HUES6 (cell line): ENCODE results near the gene PXN.
A peak's percentile ranks its signal among the peaks of the same experiment; 100 is the strongest.
"Not testable (repeated sequence)": the region's sequence is repeated elsewhere in the genome, so short reads cannot be mapped to it uniquely, and the experiment has no call there.

Experiments used
- H3K27ac ChIP-seq: 2 replicates; pipeline ENCODE4 v1.7.0; 2013; ENCODE audit warnings: low read depth, mild to moderate bottlenecking, low read length, inconsistent platforms
- H3K27me3 ChIP-seq: 2 replicates; pipeline ENCODE4 v1.6.1; 2013; ENCODE audit warnings: low read length; ENCODE audit not compliant: control insufficient read depth, insufficient read depth
- H3K36me3 ChIP-seq: 2 replicates; pipeline ENCODE4 v1.6.1; 2013; ENCODE audit warnings: low read length; ENCODE audit not compliant: control insufficient read depth, insufficient read depth
- H3K4me1 ChIP-seq: 2 replicates; pipeline ENCODE4 v1.6.1; 2013; ENCODE audit warnings: low read length; ENCODE audit not compliant: control insufficient read depth, insufficient read depth
- H3K4me3 ChIP-seq: 2 replicates; pipeline ENCODE4 v1.5.1; 2013; ENCODE audit warnings: low read depth, low read length
- H3K9ac ChIP-seq: one replicate; pipeline ENCODE4 v1.6.1; 2013; ENCODE audit warnings: mild to moderate bottlenecking, low read length
- H3K9me3 ChIP-seq: 2 replicates; pipeline ENCODE4 v1.6.1; 2013; ENCODE audit warnings: low read depth, low read length; ENCODE audit not compliant: control insufficient read depth, insufficient read depth

The PXN gene

DNA sequence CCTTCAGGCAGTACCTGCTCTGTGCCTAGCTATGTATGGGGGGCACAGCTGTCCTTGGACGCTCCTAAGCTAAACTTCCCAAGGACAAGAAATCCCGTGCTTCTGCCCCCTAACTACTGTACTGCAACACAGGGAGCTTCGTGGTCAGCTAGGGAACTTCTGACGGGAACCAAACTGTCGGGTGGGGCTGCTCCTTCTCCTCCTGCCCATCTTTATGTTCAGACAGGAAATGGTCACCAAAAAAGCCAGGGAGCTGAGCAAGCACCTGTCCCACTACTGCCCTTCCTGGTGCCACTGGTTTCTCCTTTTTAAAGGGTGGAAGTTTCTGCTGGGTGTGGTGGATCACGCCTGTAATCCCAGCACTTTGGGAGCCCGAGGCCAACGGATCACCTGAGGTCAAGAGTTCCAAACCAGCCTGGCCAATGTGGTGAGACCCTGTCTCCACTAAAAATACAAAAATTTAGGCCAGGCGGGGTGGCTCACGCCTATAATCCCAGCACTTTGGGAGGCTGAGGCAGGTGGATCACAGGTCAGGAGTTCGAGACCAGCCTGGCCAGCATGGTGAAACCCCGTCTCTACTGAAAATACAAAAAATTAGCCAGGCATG lies 26.6 kb downstream of the PXN start:
- peaks cover 76% of the 10 kb centered on the region for H3K4me1 ChIP-seq

GRCh38 chr12:120238217-120238616 lies 27.3 kb downstream of the PXN start:
- H3K36me3 ChIP-seq = no peaks in the 10 kb centered on the region; the same call in 1 of the 2 replicates
- H3K9ac ChIP-seq = no peak overlapping the region
- H3K9me3 ChIP-seq = no peaks in the 10 kb centered on the region
- no peak overlapping the region for H3K4me3 ChIP-seq
- peaks cover 80% of the 10 kb centered on the region for H3K4me1 ChIP-seq
- no peaks in the 10 kb centered on the region for H3K27me3 ChIP-seq
- H3K27ac ChIP-seq = no peak overlapping the region

More for the DNA sequence above, 26.6 kb downstream of the PXN start:
- Histone ChIP-seq H3K9ac (no peak overlapping the region), H3K27me3 (no peaks in the 10 kb centered on the region), H3K36me3 (no peaks in the 10 kb centered on the region; the same call in 1 of the 2 replicates), H3K27ac (no peak overlapping the region), H3K4me3 (no peak overlapping the region), H3K9me3 (no peaks in the 10 kb centered on the region)

GRCh38 chr12:120237360-120238171 lies 28.0 kb downstream of the PXN start:
- no peak overlapping the region for H3K27ac ChIP-seq
- H3K4me3 ChIP-seq = no peak overlapping the region
- no peaks in the 10 kb centered on the region for H3K9me3 ChIP-seq
- H3K36me3 ChIP-seq = no peaks in the 10 kb centered on the region
- peaks cover 80% of the 10 kb centered on the region for H3K4me1 ChIP-seq
- H3K9ac ChIP-seq = no peak overlapping the region
- H3K27me3 ChIP-seq = no peaks in the 10 kb centered on the region

DNA sequence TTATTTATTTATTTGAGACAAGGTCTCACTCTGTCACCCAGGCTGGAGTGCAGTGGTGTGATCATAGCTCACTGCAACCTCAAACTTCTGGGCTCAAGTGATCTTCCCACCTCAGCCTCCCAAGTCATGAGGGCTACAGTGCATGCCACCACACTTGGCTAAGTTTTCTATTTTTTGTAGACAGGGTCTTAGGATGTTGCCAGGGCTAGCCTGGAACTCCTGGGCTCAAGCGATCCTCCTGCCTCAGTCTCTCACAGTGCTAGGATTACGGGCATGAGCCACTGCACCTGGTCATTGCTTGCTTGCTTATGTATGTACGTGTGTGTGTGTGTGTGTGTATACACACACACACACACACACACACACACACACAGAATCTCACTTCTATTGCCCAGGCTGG lies 28.7 kb downstream of the PXN start:
- peaks cover 80% of the 10 kb centered on the region for H3K4me1 ChIP-seq
- H3K27ac ChIP-seq, H3K4me3 ChIP-seq, H3K9ac ChIP-seq, H3K9me3 ChIP-seq, H3K27me3 ChIP-seq, H3K36me3 ChIP-seq: not testable (repeated sequence)

- Histone ChIP-seq H3K27ac (no peak overlapping the region), H3K36me3 (no peaks in the 10 kb centered on the region), H3K27me3 (no peaks in the 10 kb centered on the region), H3K9me3 (no peaks in the 10 kb centered on the region), H3K4me1 (peaks cover 80% of the 10 kb centered on the region), H3K9ac (peak overlapping the region; percentile 22), H3K4me3 (no peak overlapping the region)
These were observed 29.9 kb downstream of the PXN start for GRCh38 chr12:120235369-120236323.

- Histone ChIP-seq H3K27me3 (no peaks in the 10 kb centered on the region), H3K4me1 (peaks cover 77% of the 10 kb centered on the region), H3K4me3 (no peak overlapping the region), H3K27ac (peak overlapping the region; percentile 98; the same call in 1 of the 2 replicates), H3K9ac (peak overlapping the region; percentile 22), H3K9me3 (no peaks in the 10 kb centered on the region), H3K36me3 (no peaks in the 10 kb centered on the region)
These were observed 30.7 kb downstream of the PXN start for GRCh38 chr12:120234643-120235368.

DNA sequence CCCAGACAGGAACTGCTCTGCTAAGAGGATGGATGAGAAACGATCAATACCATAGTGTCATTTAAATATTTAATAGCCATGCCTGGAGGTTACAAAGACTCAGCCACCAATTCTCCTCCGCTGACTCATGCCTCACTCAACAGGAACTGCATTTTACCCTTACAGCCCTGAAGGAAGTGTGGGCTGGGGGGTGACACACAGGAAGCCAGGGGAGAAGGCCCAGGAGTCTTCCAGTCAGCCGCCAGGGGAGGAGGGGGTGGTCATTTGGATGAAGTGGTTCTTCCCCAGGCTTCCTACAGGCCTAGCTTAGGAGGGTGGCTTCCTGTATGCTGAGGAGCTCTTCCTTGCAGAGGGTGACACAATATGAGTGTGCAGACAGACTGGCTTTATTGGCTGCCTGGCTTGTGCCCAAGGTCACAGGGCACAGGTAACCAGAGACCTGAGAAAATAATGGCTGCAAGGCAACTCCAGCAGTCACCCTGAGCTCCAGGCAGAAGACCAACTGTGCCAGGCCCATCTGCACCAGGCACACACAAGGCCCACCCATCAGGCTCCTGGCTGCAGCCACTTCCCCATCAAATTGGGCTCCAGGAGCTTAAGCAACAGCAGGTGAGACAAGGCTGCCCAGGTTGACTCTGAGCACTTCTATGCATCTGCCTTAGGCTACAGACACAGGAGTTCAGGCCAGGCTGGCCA lies 34.1 kb downstream of the PXN start:
- peak overlapping the region; percentile 45 for H3K4me3 ChIP-seq
- H3K4me1 ChIP-seq = peaks cover 88% of the 10 kb centered on the region
- H3K27me3 ChIP-seq = no peaks in the 10 kb centered on the region
- H3K36me3 ChIP-seq = peaks cover 5% of the 10 kb centered on the region
- H3K9ac ChIP-seq = peak overlapping the region; percentile 97
- H3K27ac ChIP-seq = peak overlapping the region; percentile 98
- H3K9me3 ChIP-seq = no peaks in the 10 kb centered on the region

DNA sequence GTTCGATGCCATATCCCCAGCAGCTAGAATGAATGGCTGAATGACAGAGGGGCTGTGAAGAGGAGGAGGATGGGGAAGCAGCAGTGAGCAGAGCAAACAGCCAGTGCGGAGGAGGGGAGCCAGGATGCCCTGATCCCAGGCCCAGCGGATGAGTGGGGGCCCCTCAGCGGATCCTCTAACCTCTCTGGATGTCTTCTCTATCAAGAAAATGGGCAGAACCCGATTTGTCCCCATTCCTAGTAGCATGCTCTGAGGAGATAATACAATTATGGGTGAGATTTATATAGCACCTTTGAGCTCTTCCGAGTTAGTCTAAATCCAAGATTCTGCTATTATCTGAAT lies 34.6 kb downstream of the PXN start:
- Histone ChIP-seq H3K4me1 (peaks cover 91% of the 10 kb centered on the region), H3K4me3 (peak overlapping the region; percentile 45), H3K9ac (peak overlapping the region; percentile 97), H3K36me3 (peaks cover 10% of the 10 kb centered on the region), H3K27ac (peak overlapping the region; percentile 98), H3K27me3 (no peaks in the 10 kb centered on the region), H3K9me3 (no peaks in the 10 kb centered on the region)

DNA sequence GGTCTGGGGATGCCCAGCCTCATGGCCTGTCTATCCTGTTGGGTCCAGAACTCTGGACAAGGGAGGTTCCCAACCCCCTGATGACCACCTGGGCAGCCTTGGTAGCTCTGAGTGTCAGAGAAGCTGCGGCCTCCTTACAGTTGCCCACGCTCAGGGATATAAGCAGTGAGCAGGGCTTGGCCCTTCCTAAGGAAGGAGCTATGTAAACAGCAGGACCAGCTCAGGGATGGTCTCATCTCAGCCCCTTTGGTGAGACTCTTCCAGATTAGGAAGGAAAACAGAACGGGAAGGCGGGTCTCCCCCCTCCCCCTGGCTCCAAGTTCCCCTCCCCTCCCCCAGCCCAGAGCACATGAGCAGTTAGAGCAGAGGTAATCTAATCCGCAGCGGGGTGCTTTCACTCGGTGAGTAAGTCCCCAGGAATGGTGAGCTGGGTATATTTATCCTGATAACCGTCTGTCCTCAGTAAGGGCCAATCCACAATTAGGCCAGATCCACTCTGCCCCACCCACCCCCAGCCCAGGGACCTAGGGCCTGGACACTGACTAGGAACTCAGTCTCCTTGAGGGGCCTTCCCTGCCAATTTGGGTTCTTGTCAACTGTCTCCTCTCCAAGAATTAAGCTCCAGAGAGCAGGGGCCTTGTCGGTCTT lies 35.1 kb downstream of the PXN start:
- Histone ChIP-seq H3K4me1 (peaks cover 91% of the 10 kb centered on the region), H3K4me3 (peak overlapping the region; percentile 50), H3K9ac (peak overlapping the region; percentile 97), H3K9me3 (no peaks in the 10 kb centered on the region), H3K36me3 (peaks cover 15% of the 10 kb centered on the region), H3K27me3 (no peaks in the 10 kb centered on the region), H3K27ac (peak overlapping the region; percentile 98)
